GM18498 (cell line): ENCODE data around the gene SYNJ2BP.

Experiments
- ATAC-seq: cut with Tn5 transposase; IDR thresholded peaks from one replicate; pipeline ENCODE4 v1.9.1; 2021; ENCODE audit warnings: mild to moderate bottlenecking, moderate library complexity; ENCODE audit not compliant: unreplicated experiment

Gene SYNJ2BP

DNA sequence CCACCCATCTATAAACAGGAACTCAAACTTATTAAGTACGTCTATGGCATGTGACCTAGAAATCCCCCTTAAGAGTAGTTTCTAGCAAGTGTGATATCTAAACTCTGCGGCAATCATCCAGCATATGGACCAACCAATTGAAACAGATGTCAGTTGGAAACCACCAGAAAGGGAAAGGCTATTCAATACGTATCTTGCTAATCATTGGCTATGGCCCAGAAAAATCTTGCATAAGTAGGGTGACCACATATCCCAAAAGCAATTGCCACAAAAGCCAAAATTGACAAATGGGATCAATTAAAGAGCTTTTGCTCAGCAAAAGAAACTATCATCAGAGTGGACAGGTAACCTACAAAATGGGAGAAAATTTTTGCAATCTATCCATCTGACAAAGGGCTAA lies 24.2 kb downstream of the SYNJ2BP start:
- ATAC-seq, result no peak

DNA sequence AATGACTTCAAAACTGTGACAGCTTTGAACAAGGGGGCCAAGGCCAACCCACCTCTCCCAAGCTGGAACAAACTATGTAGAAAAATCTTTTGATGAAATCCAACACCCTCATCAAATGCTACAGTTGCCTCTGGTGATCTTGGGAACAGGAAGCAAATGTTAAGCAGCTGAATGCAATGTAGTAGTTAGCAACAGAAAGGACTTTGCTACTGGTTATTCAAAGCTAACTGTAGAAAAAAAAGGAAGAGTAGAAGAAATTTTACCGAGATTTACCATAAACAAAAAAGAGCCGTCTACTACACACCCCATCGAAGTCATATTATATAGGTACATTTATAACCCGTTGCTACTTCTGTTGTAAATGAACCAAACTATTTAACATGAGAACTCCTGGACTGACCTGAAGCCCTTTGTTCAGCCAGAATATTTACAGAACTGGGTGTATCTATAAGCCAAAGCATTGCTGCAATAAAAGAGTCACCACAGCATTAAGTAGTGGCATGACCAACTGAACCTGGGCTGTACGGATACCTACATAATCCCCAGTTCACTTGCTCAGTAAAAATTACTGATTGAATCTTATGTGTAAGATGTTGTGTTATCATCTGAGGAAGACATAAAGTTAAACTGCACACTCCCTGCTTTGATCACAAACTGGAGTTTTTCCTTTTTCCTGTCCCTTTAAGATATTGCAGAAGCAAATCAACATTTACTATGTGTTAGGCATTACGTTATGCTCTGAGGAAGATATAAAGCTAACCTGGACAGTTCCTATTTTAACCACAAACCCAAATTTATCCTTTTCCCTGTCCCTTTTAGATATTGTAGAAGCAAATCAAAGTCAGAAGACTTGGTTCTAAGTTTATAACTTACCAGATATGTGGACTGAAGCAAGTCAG lies 25.1 kb downstream of the SYNJ2BP start:
- no peak for ATAC-seq

DNA sequence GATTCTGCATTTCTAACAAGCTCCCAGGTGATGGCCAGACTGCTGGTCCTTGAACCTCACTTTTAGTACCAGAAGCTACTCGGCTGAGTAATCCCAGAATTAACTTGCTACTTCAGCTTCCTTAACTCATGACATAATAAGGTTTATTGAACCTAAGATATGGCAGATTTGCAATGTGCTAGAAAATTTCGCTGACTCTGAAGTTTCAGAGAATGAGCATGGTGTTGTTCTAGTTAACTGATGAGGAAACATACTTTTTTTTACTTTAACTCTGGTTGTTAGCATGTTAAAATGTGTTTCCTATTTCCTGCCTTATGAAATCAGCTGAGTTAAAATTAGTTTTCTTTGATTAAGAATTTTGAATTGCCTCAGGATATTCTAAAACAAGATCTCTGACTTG lies 34.4 kb downstream of the SYNJ2BP start:
- no peak for ATAC-seq

DNA sequence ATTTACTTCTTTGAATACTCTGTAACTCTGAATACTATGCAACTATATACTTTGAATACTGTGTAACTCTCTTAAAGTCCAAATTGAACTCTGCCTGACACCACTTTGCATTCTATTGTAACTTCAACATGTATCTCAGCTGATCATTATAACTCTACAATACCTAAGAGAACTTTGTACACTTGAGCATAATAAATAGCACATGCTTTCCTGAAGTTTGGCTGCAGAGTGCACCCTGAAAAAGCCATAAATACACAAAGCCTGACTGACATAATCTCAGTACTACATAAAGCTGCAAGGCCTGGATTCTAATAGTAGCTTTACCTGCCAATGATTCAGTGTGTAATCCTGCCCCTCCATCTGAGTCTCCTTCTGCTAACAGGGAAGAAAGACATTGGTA lies 36.1 kb downstream of the SYNJ2BP start:
- no peak for ATAC-seq

DNA sequence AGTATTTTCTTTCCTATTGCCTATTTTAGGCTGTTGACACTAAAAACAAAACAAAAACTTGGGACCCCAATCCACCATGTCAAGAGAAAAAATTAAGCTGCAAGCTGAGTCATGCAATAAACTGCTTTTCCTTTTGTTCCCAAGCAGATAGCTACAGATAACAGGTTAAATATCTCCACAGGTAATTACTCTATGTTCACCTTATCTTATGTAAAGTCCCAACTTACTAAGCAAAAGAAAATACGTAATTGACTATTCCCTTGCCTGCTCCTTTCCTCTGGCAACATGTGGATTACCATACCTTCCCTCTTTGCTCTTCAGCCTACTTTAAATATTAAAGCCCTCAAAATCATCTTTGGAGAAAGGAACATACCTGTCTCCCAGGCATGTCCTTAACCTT lies 38.2 kb downstream of the SYNJ2BP start:
- ATAC-seq, result no peak
